GM18867 (cell line): Measurements from ENCODE around the gene COX6B2.

ENCODE experiments used
- ATAC-seq: cut with Tn5 transposase; IDR thresholded peaks from one replicate; pipeline ENCODE4 v1.9.1; 2021; ENCODE audit warnings: mild to moderate bottlenecking, moderate library complexity; ENCODE audit not compliant: unreplicated experiment

COX6B2 gene

DNA sequence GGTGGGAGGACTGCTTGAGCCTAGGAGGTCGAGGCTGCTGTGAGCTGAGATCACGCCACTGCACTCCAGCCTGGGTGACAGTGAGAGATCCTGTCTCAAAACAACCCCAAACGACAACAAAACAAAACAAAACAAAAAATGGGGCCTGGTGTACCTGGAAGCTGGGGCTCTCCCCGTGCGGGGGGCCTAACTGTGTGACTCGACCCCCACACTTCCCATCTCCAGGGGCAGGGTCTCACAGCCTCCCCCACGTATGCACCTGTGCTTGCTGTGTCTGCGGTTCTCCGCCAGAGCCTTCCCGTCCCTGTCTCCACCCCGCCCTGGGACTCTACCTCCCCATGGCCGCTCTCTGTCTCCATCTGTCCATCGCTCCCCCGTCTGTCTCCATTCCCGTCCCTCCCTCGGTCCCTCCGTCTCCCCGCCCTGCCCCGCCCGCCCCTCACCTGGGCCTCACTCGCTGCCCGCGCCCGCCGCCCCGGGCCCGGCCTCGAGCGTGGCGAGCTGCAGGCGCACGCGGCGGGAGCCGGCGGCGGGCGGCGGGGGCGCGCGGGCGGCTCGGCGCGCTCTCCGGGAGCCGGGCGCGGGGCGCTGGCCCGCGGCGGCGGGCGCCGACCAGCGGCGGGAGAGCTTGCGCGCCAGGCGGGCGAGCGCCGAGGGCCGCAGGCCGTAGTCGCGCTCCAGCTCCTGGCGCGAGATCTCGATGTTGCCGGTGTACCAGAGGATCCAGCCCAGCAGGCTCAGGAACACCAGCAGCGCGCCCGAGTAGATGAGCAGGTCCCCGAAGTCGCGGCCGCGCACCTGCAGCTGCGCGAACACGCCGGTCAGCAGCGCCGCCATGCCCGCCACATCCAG, 29.0 kb upstream of the COX6B2 start:
- ATAC-seq = no peak

DNA sequence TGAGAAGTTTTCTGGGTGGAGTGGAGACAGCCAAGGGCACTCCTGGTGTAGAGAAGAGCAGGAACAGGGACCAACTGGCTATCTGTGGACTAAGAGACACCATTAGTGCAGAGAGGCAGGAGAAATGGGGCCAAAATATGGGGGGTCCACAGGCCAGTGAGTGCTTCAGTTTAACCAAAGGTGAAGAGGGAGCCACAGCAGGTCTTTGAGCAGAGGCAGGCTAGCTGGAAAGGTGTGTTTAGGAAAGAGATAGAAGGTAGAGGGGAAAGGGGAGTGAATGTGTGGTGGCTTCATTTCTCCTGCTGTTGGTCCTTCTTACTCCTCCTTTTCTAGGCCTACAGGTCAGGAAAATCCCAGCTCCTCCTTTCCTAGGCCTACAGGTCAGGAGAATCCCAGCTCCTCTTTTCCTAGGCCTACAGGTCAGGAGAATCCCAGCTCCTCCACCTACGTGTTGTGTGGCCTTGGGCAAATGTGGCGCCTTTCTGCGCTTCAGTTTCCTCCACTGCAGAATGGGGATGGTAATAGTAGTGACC, 28.1 kb upstream of the COX6B2 start:
- ATAC-seq = no peak

DNA sequence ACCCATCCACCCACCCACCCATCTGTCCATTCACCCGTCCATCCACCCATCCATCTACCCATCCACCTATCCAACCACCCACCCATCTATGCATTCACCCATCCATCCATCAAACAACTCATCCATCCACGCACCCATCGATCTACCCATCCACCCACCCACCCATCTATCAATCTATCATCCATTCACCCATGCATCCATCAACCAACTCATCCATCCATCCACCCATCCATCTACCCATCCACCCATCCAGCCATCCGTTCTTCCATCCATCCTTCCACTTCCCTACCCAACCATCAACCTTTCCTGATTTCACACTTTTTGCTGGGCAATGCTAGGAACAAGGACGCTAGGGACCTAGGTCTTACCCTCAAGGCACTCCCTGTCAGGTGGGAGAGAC, 27.5 kb upstream of the COX6B2 start:
- ATAC-seq = no peak

DNA sequence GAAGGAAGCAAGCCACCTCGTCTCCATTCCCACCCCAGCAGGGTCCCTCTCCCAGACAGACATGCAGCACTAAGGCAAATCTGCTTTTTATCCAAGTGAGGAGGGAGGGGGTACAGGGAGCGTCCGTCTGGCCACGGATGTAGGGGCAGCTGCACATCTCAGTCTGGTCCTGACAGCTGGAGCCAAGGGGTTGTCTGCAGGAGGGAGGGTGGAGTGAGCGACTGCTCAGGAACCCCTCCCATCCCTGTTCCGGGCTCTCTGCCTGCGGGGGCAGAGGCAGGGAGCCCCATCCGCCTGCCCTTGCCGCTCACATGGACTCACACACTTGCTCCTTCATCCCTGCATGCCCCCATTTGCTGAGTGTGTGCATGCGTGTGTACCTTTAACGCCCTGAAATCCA, 24.7 kb upstream of the COX6B2 start:
- ATAC-seq = no peak

DNA sequence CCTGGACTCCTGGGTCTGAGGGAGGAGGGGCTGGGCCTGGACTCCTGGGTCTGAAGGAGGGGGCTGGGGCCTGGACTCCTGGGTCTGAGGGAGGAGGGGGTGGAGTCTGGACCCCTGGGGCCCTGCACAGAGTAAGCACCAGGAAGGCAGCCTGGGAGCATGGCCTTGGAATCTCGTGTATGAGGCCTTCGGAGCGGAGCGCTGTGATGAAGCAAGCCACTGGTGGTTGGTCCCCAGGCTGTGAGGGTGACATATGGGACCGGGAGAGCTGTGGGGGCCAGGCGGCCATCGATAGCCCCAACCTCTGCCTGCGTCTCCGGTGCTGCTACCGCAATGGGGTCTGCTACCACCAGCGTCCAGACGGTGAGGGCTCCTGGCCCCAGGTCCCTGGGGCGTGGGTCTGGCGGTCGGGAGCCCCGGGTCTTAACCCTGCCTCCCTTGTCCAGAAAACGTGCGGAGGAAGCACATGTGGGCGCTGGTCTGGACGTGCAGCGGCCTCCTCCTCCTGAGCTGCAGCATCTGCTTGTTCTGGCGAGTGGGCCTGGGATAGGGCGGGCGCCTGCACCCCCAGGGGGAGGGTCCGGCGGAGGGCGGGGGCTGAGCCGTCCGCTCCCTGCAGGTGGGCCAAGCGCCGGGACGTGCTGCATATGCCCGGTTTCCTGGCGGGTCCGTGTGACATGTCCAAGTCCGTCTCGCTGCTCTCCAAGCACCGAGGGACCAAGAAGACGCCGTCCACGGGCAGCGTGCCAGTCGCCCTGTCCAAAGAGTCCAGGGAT, 23.0 kb upstream of the COX6B2 start:
- no peak for ATAC-seq

DNA sequence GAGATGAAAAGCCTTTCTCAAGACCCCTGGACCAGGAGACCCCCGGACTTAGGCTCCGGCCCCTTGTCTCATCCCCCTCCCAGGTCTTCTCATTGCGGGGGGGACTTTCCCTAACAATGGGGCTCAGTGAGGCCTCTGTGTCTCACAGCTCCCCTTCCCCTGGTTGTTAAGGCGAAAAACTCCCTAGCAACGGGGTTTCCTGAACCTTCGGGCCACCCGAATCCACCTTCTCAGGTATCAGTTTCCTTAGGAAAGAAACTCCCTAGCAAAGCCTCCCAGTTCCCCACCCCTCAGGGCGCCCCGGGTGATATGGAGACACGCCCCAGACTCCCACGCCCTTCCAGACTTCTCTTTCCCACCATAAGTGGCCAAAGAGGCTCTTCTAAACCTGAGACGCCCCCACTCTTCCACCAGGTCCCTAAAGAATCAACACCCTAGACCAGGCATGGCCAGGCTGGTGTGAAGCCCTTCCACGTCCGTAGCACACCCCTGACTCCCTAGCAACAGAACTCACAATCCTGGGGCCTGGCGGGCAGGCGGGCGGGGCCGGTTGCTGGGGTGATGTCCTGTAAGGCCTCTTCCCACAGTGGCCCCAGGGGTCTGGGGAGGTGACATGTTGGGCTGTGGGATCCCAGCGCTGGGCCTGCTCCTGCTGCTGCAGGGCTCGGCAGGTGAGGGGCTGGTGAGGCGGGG, 21.9 kb upstream of the COX6B2 start, which contains the start of gene TMEM190:
TMEM190 (plus strand) TSS at position 586 of the 693 bp plus-strand sequence; CDS start at position 614, 28 bp downstream.
- no peak for ATAC-seq

DNA sequence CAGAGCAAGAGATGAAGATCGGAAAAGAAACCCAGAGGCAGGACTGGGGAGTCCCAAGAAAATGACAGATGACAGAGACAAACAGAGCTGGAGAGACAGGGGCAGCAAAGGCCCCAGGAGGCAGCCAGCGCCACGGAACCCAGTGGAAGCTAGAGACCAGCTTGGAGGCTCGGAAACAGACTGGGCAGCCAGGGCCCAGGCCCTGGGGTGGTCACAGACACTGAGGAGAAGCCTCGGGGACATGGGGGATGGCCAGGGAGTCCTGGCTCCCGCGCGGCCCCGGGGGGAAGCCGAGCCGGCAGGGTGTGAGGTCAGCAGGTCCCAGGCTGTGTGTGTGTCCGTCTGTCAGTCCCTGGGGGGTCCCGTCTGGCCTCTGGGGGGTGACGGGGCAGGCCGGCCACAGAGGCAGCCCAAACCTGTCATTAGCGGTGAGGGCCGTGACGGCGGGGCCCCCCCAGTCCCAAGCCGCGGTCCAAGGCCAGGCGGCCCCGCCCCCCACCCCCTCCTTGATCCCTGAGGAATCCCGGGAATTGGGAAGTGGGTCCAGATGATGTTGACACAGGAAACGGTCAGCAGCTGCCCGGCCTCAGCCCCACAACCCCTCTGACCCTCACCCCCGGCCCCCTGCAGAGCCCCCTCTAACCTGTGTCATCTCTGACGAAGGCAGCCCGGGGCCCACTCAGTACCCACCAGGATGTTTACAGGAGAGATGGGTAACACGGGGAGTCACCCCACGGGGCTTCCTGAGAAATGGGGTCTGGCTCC, 19.7 kb upstream of the COX6B2 start:
- ATAC-seq = no peak

DNA sequence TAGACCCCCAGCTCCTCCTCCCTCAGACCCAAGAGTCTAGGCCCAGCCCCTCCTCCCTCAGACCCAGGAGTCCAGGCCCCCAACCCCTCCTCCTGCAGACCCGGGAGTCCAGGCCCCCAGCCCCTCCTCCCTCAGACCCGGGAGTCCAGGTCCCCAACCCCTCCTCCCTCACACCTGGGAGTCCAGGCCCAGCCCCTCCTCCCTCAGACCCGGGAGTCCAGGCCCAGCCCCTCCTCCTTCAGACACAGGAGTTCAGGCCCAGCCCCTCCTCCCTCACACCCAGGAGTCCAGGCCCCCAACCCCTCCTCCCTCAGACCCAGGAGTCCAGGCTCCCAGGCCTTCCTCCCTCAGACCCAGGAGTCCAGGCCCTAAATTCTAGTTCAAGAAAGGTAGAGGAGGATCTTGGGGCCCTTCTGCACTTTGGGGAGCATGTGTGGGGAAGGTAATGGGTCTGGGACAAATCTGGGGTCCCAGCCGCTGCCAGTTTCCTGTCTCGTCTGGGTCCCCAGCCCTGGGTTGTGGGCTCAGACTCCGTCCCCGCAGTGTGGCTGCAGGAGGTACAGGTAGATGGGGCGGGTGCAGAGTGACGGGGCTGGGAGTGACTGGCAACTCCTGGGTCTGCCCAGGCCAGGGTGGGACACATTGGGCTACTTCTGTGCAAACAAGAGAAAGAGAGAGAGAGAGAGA, 18.9 kb upstream of the COX6B2 start:
- no peak for ATAC-seq

DNA sequence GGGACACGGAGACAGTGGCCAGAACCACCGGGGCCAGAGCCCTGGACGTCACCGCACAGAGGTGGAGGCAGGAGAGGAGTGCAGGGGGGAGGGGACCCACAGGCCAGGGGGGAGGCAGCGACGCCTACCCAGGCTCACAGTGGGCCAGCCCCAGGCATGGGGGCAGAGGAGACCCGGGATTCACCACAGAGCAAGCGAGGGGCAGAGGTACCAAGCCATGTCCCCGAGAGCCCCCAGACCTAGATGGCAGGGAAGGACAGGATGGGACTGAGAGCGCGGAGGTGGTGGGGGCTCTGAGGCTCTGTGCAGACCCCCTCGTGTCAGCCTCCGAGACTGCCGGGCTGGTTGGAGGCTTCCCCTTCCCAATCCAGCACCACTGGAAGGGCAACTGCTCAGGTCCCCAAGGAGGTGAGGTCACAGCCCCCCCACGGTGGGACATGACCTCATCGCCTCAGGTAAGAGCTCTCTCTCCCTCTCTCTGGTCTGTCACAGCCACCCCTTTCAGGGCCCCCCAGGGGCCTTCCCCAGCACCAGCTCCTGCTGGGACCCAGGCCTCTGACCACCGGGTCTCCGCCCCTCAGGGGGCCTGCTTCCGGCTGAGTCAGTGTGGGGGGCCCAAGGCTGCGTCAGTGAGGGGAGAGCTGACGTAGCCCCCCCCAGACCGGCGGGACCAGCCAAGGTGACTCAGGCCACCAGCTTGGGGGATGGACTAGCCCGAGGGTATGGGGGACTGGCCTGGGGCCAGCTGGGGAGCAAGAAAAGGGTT, 18.0 kb upstream of the COX6B2 start:
- ATAC-seq = no peak

DNA sequence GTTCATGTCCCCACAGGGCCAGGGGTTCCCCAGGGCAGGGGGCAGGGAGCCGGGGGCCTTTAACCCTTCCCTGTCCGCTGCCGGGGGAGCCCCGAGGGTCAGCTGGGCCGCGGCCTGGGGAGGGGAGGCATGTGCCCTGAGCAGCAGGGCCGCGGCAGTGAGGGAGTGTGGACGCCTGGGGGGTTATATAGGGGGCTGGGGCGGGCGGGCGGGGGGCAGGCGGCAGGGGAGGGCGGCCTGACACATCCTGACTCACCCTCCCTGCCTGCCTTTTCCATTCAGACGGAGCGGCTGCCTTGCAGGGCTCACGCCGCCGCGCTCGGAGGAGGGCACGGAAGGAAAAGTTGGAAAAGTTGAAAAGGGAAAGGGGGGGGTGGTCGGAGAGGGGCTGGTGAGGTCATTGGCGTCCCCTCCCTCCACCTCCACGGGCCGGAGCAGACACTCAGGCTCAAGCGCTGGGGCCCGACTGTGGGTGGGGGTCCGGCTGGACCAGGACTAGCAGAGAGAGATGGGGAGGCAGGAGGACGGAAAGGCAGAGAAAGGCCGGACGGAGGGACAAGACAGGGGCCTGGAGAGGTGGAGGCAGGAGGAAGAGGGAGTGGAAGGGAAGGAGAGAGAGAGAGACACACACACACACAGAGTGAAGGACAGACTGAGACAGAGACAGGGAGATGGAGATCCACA, 15.9 kb upstream of the COX6B2 start, which contains the start of gene IL11:
IL11 (minus strand) TSS at position 159 of the 684 bp plus-strand sequence; CDS start at position 6, 153 bp downstream.
- ATAC-seq = no peak

DNA sequence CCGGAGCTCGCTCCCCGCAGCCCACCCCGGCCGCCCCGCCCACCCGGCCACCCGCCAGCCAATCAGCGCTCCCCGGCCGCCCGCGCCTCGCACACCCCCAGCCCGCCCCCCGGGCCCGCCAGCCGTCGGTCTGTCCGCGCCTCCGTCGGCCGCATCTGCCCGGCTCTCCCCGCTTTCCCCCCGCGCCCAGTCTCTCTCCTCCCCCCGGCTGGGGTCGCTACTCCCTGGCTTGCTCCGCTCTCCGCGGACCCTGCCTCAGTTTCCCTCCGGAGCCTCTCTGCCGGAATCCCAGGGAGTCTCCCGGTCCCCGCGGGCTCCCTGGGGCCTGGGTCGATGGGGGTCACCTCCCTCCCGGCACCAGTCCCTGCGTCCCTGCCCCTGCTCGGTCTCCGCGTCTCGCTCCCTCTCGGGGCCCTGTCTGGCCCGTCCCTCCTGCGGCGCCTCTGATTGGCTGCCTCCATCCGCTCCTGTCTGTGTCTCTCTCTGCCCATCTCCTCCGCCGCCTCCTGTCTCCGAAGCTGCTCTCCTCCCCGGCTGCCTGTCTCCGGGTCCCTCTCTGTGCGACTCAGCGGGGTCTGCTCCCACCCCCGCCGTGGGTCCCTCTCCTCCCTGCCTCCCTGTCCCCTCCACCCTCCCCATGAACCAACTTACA, 15.3 kb upstream of the COX6B2 start:
- ATAC-seq = no peak

DNA sequence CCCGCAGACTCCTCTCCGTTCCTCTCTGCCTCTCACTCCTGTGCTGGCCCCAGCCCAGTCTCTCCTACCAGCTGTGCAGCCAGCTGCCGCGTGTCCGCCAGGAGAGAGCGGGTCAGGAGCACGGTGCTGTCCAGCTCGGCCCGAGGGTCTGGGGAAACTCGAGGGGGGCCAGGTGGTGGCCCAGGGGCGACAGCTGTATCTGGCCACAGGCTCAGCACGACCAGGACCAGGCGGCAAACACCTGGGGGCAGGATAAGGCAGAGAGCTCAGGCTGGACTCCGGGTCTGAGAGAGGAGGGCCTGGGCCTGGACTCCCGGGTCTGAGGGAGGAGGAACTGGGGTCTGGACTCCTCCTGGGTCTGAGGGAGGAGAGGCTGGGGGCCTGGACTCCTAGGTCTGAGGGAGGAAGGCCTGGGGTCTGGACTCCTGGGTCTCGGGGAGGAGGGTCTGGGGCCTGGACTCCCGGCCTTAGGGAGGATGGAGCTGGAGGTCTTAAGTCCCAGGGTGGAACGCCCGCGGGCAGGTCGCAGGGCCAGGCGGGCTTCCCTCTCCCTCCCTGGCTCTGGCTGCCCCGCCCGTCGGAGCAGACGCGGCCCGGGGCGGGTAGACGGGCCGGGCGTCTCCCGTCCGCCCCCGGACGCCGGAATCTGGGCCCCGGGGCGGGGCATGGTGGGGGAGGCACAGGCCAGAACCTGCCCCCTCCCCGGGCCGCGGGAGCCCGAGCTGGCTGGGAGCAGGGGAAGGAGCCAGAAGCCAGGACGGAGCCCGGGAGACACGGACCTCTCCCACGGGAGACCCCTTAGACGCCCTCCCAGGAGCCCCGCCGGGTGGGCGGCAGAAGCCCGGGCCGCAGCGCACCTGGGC, 14.4 kb upstream of the COX6B2 start:
- ATAC-seq = no peak

DNA sequence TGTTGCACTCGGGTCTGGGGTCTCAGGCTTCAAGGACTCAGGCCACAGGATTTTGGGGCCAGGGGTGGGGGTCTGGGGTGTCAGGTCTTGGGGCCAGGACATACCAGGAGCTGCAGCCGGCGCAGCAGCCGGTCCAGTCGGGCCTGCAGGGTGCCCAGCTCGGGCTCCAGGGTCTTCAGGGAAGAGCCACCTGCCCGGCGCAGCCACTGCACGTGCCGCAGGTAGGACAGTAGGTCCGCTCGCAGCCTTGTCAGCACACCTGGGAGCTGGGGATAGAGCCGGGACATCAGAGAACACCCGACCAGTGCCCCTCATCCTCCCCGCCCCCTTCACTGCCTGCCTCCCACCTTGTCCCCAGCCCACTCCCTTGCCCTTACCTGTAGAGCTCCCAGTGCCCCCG, 13.6 kb upstream of the COX6B2 start:
- ATAC-seq = no peak

DNA sequence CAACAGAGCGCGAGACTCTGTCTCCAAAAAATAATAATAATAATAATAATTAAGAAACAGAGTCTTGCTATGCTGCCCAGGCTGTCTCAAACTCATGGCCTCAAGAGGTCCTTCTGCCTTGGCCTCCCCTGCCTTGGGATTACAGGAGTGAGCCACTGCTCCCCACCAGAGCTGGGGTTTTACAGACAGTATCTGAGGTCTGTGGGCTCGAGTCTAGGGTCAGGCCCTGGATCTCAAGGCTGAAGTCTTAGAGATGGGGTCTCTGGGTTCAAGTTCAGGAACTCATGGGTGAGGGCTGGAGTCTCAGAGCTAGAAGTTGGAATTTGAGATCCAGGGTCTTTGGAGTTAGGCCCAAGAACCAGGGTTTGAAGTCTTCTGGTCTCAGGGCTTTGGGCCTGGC, 12.3 kb upstream of the COX6B2 start:
- ATAC-seq = no peak

DNA sequence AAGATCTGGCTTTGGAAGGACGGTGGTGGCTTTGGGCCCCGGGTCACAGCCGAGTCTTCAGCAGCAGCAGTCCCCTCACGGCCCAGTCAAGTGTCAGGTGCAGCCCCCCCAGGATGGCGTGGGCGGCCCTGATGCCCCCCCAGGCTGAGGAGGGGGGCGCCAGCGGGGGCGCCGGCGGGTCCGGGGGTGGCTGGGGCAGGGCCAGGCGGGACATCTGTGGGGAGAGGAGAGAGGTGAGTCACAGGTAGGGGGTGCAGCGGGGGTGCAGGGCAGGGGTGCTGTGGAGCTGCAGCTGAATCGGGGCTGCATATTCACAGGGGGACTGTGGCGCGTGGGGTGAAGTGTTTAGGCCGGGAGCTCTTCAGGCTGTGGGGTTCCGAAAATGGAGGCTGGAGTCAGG, 11.4 kb upstream of the COX6B2 start:
- no peak for ATAC-seq

DNA sequence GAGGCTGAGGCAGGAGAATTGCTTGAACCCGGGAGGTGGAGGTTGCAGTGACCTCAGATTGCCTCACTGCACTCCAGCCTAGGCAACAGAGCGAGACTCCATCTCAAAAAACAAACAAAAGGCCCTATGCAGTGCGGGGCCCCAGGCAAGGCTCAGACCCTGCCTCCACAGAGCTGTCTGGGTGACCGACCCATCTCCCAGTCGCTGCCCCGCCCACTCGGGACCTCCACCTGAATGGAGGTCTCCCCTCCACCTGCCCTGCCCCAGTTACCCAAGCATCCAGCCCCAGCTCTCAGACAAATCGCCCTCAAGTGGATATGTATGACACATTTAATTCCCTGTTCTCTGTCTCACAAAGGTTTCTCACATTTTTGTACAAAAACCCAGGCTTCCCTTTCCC, 10.7 kb upstream of the COX6B2 start:
- no peak for ATAC-seq
